GM21723 (cell line): Measurements from ENCODE around the gene TUBD1.
A peak's percentile ranks its signal among the peaks of the same experiment; 100 is the strongest.
"Not testable (repeated sequence)": the region's sequence is repeated elsewhere in the genome, so short reads cannot be mapped to it uniquely, and the experiment has no call there.

ENCODE experiments used
- ATAC-seq: cut with Tn5 transposase; IDR thresholded peaks from one replicate; pipeline ENCODE4 v1.9.1; 2021; ENCODE audit warnings: mild to moderate bottlenecking, moderate library complexity; ENCODE audit not compliant: unreplicated experiment

TUBD1 gene

GRCh38 chr17:59876107-59876506 lies 16.6 kb downstream of the TUBD1 start:
- ATAC-seq: no peak

GRCh38 chr17:59874376-59874775 lies 18.4 kb downstream of the TUBD1 start:
- no peak for ATAC-seq

- ATAC-seq: not testable (repeated sequence)
Observed at GRCh38 chr17:59873414-59873813, 19.3 kb downstream of the TUBD1 start.

- ATAC-seq: no peak
Observed at GRCh38 chr17:59872351-59872750, 20.4 kb downstream of the TUBD1 start.

GRCh38 chr17:59870482-59870881 lies 22.3 kb downstream of the TUBD1 start:
- ATAC-seq: no peak

- no peak for ATAC-seq
Observed at GRCh38 chr17:59869941-59870218, 22.9 kb downstream of the TUBD1 start.

GRCh38 chr17:59863616-59864015 lies 29.1 kb downstream of the TUBD1 start:
- no peak for ATAC-seq

GRCh38 chr17:59859444-59860025 lies 33.2 kb downstream of the TUBD1 start:
- no peak for ATAC-seq

- no peak for ATAC-seq
Observed at GRCh38 chr17:59858932-59859331, 33.8 kb downstream of the TUBD1 start.

GRCh38 chr17:59858167-59858816 lies 34.5 kb downstream of the TUBD1 start:
- ATAC-seq: no peak

GRCh38 chr17:59856859-59857794 lies 35.6 kb downstream of the TUBD1 start:
- ATAC-seq: no peak

- not testable (repeated sequence) for ATAC-seq
Observed at GRCh38 chr17:59853919-59854729, 38.6 kb downstream of the TUBD1 start.

GRCh38 chr17:59853168-59853918 lies 39.4 kb downstream of the TUBD1 start:
- peak; percentile 48 for ATAC-seq

GRCh38 chr17:59852847-59853167 lies 39.9 kb downstream of the TUBD1 start:
- ATAC-seq: not testable (repeated sequence)

- ATAC-seq: no peak
Observed at GRCh38 chr17:59851439-59852375, 41.0 kb downstream of the TUBD1 start.

- not testable (repeated sequence) for ATAC-seq
Observed at GRCh38 chr17:59850311-59850710, 42.4 kb downstream of the TUBD1 start.

GRCh38 chr17:59848778-59849177 lies 44.0 kb downstream of the TUBD1 start:
- peak; percentile 49 for ATAC-seq

GRCh38 chr17:59848385-59848668 lies 44.4 kb downstream of the TUBD1 start:
- no peak for ATAC-seq

GRCh38 chr17:59846394-59847165 lies 46.2 kb downstream of the TUBD1 start:
- peak; percentile 41 for ATAC-seq
